Skin of body (tissue), 2 donors: ENCODE data around the gene TRPM2. TPM values are rescaled to one million over a fixed set of nuclear protein-coding genes. Genes with fewer than 3 reads are reported as not detected.
"Not testable (repeated sequence)": the region's sequence is repeated elsewhere in the genome, so short reads cannot be mapped to it uniquely, and the experiment has no call there.

ENCODE experiments used
- DNase-seq: peaks from one replicate; lab custom pipeline; 2025; lab: John Stamatoyannopoulos, UW
- total RNA-seq: library from RNA; depleted of rRNA; stranded (reverse); fragments of >200 nt; gene quantifications from one replicate; pipeline ENCODE4 v1.2.3, GENCODE V29; 2014

Gene TRPM2
- total RNA-seq, 1 donor from 2014 or later = 1.8 TPM

DNA sequence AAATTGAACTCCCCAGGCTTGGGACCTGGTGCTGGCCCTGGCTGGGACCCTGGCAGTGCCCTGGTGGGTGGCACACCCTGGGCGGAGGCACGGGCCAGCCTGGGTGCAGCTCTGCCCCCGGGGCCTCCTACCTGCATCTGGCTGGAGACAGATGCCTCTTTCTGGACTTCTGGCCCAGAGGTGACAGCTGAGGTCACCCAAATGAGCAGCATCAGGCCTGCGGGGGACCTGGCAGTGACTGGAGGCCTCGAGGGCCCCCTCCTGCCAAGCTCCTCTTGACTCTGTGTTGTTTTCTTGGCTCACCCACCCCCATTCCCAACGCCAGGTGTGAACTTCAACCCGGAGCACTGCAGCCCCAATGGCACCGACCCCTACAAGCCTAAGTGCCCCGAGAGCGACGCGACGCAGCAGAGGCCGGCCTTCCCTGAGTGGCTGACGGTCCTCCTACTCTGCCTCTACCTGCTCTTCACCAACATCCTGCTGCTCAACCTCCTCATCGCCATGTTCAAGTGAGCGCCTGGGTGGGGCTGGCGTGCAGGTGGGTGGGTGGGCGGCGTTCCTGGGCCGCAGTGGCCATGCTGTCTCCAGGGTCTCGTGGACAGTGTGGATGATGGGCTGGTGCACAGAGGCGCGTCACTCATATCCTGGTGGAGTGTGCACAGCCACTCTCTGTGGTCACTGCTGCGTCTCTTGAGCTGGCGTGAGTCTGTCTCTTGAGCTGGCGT lies 60.3 kb downstream of the TRPM2 start:
- DNase-seq = no peak

DNA sequence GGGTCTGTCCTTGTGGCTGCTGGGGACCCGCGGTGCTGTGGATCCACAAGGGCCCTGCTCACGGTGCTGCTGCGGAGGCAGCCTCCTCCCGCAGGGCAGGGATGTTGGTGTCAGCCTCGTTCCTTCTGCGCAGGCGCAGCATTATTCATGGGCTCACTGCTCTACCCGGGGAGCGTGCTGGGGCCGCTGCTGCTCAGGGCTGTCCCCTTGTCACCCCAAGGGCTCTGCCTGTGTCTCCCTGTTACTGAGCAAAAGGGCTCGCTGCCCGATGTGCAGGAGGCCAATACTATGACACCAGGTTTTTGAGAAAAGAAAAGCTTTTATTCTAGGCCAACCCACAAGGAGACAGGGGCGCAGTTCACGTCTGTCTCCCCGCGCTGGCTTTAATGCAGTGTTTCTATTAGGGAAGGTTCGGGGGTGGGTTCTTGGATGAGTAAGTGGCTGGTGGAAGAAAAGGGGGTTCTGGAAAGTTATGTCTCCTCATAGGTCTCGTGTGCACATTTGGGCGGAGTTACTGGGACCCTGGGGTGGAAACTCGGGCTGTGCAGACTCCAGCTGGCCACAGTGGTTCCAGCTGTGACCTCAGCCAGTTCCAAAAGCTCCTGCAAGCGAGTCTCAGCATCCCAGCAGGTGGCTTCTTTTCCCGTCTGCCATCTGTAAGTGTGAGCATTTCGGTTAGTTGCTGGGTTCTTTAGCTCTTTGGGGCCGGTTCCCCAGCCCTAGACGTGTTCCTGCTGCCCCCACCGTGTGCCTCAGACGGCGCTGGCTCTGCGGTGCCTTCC lies 61.1 kb downstream of the TRPM2 start:
- no peak for DNase-seq

DNA sequence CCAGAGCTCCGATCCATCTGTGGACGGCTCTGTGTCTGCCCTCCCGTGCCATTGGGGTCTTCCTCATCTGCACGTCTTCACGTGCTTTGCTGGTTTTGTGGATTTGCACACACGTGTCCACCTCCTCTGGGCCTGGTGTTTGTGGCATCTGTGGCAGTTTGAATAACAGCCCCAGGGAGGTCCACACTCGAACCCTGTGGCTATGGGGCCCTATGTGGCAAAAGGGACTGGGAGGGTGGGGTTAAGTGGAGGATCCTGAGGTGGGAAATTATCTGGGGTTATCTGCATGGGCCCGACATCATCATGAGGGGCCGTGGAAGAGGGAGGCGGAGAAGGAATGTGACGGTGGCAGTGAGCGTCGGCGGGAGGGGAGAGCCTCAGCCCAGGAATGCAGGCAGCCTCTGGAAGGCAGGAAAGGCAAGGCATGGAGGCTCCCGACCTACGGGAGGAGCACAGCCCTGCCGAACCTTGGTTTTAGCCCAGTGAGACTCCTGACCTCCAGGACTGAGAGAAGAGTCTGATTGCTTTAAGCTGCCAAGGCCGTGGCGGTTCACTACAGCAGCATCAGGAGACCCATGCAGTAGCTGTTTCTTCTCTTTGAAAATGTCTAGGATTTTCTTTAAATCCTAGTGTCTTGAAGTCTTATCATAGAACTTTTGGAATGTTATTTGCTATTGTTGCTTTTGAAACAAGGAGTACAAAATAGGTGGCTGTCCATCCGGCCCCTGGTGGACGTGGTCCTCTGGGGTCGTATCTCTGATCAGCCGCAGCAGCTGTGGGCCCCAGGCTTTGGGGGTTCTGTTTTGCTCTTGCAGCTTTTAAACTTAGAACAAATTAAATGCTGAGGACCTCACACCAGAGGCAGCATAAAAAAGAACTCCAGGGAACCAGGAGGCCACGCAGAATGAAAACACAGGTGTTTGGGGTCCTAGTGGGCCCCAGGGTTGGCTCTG lies 61.9 kb downstream of the TRPM2 start:
- DNase-seq = no peak

DNA sequence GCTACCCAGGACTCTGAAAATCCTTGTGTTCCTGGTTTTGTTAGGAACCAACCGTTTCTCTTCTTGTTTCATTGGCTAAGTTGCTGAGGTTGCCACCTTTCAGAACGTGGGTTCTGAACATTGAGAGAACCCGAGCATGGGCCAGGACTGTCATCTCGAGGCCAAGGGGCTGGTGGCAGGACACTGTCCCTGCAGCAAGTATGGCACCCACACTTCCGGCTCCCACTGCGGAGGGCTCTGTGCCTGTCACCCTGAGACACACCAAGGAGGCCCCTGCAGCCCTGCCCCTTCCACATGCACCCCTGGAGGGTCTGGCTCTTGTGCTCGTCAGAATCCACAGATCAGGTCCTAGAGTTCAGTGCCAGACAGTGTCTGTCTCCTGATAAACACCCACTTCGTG lies 62.8 kb downstream of the TRPM2 start:
- no peak for DNase-seq

DNA sequence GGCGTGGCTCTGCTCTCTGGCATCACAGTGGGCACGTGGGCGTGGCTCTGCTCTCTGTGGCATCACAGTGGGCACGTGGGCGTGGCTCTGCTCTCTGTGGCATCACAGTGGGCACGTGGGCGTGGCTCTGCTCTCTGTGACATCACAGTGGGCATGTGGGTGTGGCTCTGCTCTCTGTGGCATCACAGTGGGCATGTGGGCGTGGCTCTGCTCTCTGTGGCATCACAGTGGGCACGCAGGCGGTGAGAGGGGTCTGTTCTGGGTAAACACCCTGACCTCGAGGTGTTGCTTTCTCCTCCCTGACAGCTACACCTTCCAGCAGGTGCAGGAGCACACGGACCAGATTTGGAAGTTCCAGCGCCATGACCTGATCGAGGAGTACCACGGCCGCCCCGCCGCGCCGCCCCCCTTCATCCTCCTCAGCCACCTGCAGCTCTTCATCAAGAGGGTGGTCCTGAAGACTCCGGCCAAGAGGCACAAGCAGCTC lies 64.2 kb downstream of the TRPM2 start:
- DNase-seq = not testable (repeated sequence)

DNA sequence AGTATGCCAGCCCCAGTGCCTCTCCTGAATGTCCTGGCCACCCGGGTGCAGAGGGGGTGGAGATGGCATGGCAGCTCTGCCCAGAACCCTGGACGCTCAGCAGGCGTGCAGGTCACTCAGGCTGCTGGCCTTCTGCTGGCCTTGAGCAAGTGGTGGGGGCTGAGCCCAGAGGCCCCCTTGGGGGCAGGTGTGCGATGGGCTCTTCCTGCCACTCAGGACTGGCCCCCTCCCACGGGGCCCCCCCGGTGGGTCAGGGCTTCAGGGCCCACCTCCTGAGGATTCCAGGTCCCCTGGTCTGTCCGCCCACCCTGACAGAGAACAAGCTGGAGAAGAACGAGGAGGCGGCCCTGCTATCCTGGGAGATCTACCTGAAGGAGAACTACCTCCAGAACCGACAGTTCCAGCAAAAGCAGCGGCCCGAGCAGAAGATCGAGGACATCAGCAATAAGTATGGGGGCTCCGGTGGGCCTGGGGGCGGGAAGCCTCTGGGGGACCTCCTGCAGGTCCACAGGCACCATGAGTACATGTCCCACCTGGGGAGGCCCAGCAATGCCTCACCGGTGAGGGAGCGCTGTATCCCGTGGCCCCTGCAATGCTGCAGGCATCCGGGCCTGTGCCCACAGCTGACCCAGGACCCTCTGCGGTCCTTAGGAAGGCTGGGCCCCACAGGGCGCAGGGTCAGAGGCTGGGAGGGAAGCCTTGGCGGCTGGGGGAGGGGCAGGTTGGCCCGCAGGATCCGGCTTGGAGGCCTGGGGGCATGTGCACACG lies 64.9 kb downstream of the TRPM2 start:
- DNase-seq = no peak

DNA sequence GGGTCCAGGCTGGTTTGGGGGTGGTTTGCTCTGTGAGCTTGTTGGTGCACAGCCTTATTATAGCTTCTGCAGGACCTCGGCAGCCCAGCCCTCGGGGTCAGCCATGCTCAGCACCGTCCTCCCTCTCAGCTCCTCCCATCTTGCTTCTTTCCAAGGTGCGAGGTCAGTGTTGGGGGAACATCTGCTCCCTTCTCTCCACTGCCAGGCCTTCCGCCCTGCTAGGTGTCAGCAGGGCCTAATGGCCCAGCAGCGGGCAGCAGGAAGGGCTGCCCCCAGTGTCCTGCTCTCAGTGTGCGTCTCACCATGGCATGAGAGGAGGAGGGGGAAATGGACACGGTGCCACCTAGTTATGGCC lies 65.4 kb downstream of the TRPM2 start:
- no peak for DNase-seq

DNA sequence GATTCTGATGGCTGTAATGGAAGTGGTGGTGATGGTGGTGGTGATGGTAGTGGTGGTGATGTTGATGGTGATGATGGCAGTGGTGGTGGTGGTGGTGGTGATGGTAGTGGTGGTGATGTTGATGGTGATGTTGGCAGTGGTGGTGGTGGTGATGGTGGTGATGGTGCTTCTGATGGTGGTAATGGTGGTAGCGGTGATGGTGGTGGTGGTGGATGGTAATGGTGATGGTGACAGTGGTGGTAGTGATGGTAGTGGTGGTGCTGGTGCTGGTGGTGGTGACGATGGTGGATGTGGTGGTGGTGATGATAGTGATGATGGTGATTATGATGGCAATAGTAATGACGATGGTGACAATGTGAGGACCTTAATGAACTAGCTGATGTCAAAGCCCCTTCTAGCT lies 66.3 kb downstream of the TRPM2 start:
- no peak for DNase-seq

DNA sequence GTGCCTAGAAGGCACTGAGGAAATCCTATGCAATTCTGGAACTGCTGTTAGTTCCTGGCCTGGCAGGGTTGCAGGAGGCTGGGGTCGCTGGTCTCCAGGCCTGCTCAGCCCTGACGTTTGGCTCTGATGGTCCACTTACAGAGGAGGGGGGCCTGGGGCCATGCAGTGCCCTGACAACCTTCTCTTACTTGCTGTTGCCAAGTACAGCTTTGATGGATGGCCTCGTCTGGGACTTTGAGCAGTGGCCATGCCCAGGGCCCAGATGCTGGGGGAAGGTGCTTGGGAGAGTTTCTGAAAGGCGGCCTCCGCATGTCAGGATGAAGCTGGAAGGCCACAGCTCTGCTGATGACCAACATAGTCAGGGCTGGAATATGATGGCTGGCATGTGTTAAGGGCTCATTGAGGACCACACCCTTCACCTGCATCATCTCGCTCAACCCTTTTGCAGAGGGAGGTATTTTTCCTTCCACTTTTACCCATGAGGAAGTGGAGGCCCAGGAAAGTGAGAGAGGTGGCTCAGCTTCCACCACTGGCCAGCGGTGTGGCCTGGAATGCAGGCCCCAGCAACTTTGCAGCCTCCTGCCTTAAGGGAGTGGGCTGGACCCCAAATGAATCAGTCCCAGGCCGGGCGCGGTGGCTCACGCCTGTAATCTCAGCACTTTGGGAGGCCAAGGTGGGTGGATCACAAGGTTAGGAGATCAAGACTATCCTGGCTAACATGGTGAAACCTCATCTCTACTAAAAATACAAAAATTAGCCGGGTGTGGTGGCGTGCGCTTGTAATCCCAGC lies 67.2 kb downstream of the TRPM2 start:
- DNase-seq = no peak

DNA sequence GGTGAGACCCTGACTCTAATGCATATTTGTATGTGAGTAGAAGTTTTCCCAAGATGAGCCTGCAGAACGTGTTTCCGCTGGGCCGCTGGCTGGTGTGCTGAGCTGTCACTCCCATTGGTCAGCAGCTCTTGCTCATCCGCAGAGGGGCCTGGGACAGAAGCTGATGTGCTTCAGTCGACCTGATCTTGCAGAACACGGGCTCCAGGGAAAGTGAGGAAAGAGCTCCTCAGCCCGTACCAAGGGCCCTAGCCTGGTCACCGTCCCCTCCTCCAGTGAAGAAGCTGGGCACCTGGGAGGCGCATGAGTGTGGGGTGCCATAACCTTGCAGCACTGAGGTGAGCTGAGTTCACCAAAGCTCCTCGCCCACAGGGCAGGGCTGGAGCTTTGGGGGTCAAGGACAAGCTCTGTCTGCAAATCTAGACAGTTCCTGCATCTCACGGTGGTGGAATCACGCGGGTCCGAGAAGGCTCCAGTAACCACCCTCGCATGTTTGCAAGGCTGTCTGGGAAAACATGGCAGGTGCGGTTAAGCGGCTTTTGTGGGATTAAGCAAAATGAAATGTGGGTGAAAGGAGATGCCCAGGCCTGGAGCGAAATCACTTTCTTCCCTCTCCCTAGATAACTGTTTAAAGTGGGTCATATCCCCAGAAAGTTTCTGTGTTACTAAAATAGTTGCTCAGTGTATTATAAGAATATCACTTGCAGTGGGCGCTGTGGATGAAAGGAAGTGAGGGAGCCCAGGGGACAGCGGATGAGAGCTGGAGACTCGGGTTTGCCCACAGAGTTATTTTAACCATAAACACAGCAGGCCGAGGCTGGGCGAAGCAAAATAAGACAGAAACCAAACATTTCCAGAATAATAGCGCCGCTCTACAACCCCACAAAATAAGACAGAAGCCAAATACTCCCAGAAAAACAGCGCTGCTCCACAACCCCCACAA lies 68.8 kb downstream of the TRPM2 start:
- DNase-seq = no peak

DNA sequence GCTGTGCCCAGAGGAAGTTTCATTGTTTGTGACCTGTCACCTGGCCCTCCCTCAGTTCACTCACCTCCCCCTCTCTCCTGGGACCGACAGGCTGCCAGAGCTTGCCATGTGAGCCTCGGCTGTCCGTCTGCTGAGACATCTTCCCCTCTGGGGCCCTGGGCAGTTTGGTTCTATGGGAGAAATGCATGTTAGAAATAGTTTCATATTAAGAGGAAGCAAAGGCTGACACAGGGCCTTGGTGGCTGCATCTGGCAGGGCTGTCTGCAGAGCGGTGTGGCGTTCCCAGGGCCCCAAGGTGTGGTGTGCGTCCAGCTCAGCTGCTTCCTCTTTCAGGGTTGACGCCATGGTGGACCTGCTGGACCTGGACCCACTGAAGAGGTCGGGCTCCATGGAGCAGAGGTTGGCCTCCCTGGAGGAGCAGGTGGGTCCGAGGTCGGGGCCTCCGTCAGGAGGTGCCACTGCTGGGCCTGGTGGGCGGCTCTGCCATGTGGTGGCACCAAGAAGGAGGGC lies 69.9 kb downstream of the TRPM2 start:
- DNase-seq = no peak

DNA sequence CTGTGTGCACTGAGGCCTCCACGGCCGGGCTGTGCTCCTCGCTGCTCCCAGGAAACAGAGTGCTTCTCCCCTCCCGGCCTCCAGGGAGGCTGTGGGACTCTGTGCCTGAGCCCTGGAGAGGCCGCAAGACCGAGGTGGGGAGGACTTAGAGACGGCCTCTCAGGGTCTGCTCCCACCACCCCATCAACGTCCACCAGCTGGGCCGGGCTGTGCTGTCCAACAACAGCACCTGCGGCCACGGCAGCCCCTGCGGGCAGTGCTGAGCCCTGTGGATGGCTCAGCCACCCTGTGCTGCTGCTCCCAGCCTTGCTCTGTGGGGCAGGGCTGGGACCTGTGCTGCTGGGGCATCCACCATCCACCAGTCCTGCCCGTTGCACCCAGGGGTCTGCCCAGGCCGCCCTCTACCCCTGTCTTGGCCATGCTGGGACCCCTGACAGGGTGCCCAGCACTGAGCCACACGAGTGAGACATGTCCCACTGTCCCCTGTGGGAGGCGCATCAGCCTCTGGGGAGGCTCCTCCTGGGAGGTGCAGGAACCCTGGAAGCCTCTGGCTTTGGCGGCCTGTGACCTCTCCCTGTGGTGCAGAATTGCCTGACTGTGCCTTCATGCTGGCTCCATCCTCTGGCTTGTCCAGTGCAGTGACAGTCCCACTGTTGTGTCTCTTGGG lies 70.7 kb downstream of the TRPM2 start:
- no peak for DNase-seq

DNA sequence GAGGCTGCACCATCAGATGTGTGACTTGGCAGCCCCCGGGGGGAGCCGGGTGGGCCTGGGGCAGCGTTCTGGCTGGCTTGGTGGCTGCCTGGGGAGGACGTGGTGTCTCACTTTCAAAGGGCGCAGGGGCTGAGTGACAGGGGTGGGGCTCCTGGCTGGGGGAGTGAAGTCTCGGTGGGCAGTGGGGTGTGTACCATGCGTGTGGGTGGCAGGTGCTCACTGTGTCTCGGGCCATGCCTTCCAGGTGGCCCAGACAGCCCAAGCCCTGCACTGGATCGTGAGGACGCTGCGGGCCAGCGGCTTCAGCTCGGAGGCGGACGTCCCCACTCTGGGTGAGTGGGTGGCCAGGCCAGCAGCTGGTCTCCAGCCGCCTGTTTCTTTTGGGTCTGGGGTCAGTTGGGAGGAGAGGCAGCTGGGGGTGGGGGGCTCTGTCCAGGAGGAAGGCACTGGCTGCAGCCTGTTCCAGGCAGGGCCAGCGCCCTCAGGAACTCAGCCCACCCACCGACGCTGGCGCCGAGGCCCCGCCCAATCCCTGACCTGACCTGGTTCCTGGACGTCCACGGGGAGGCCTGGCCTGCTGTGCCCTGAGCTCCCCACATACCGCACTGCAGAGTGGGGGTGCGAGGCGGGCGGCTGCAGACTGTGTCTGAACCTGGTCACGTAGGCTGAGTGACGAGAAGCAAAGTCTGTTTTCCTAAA lies 71.3 kb downstream of the TRPM2 start:
- no peak for DNase-seq

DNA sequence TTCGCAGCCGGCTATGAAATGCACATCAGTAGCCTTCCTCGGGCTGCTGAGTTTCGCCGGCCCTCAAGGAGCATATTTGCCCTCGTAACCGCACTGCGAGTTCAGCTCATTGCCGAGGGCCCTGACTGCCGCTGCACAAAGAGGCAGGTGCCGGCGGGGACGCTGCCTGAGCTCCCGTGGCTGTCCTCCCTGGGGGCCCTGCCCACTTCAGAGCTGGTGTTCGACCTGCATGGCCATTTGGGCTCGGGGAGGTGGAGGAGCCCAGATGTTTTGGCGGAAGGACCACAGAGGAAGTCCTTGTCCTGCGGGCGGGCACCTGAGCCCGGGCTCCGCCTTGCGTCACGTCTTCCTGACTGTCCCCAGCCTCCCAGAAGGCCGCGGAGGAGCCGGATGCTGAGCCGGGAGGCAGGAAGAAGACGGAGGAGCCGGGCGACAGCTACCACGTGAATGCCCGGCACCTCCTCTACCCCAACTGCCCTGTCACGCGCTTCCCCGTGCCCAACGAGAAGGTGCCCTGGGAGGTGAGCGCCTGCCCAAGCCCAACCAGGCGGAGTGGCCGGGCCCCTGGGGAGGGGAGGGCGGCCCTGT lies 72.0 kb downstream of the TRPM2 start:
- DNase-seq = no peak

DNA sequence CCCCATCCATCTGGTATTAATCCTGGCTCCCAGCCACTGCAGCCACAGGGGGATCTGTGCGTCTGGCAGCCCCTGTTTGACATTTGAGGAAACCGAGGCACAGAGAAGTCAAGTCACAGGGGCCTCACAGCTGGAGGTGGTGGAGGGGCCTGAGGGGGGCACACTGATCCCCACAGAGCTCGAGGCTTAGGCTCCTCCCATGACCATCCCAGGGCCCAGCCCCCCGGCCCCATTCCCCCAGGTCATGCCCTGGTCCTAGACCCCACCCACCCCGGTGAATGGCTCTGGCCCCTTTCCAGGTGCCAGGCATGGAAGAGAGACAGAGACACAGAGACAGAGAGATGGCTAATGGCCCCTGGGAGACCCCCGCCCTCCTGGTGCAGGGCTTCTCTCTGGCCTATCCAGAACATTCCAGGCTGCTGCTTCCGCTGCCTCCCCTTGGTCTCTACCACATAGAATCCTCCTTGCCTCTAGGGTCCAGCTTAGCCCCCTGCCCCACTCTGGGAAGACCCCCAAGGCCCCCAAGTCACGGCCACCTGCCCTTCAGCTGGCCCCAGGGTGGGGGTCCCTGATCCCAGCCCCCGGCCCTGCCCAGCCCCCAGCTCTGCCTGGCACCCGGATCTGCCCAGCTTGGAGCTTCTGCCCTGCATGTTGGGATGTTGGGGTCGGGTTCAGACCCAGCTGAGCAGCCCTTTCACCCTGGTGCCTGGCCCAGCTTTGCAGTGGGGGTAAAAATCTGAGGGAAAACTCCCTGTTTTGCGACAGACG lies 72.7 kb downstream of the TRPM2 start:
- DNase-seq = no peak

DNA sequence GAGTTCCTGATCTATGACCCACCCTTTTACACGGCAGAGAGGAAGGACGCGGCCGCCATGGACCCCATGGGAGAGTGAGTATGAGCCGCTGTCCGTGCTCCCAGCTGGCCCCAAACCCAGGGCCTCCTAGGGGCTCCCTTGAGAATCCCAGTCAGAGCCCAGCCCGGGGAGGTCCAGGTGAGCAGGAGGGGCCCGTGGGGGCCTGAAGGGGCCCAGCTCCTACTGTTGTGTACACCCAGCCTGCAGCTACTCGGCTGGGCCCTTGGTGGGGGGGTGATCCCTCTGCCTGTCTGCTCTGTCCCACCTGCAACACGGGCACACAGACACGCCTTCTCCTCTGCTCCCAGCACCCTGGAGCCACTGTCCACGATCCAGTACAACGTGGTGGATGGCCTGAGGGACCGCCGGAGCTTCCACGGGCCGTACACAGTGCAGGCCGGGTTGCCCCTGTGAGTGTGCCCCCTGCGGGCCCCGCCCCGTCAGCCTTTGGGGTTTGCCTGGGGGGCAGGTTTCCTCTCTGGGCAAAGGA lies 73.3 kb downstream of the TRPM2 start:
- DNase-seq = no peak
